ENCODE results near the gene SGF29. TPM values are rescaled to one million over a fixed set of nuclear protein-coding genes. Genes with fewer than 3 reads are reported as not detected.

SGF29 gene
- total and polyA plus RNA-seq, 2 of the 4 experiments (the other 2 are of a cell fraction): 4.3 to 7.7 TPM

- Histone ChIP-seq H2AK5ac (ENCODE audit: low read depth, low read length) (no peak overlapping the region), H3K79me1 (ENCODE audit: low read depth in 1 of 2, low read length in 2 of 2) (no peaks in the 10 kb centered on the region), H3K14ac (replicated peaks; ENCODE audit: low read depth, low read length) (no peak overlapping the region), H3K27ac (ENCODE audit: insufficient read depth, low read length) (no peak overlapping the region), H3K4me3 (ENCODE audit: insufficient read depth, low read depth, low read length) (no peak overlapping the region), H4K8ac (ENCODE audit: low read depth in 2 of 2, low read length in 2 of 2) (no peak overlapping the region), H2BK5ac (ENCODE audit: low read depth, low read length, poor library complexity, severe bottlenecking) (no peak overlapping the region), H3K4ac (ENCODE audit: low read depth, low read length) (no peak overlapping the region), H4K20me1 (ENCODE audit: insufficient read depth, low read length) (no peaks in the 10 kb centered on the region), H2BK15ac (ENCODE audit: low read depth, low read length) (no peak overlapping the region), H2AFZ (replicated peaks; ENCODE audit: low read length, poor library complexity) (no peak overlapping the region), H3K9ac (ENCODE audit: low read depth, low read length) (no peak overlapping the region), H4K5ac (ENCODE audit: low read depth, low read length) (no peak overlapping the region), H3K36me3 (ENCODE audit: control insufficient read depth, insufficient read depth, low read length) (no peaks in the 10 kb centered on the region), H2BK120ac (ENCODE audit: low read depth, low read length) (no peak overlapping the region), H3K9me3 (ENCODE audit: control insufficient read depth, insufficient read depth, low read length) (no peaks in the 10 kb centered on the region), H3K56ac (ENCODE audit: extremely low read depth, insufficient read depth, low read length) (no peak overlapping the region), H3K23ac (ENCODE audit: low read depth, low read length) (no peak overlapping the region), H2BK20ac (ENCODE audit: low read depth, low read length) (no peak overlapping the region), H2AK9ac (replicated peaks; ENCODE audit: low read depth, low read length, poor library complexity) (no peak overlapping the region), H3K4me1 (ENCODE audit: control insufficient read depth, insufficient read depth, low read length) (no peaks in the 10 kb centered on the region), H3K27me3 (ENCODE audit: control insufficient read depth, insufficient read depth, low read length) (peaks cover 40% of the 10 kb centered on the region), H3K4me2 (ENCODE audit: low read depth, low read length) (no peak overlapping the region), H3K18ac (ENCODE audit: low read depth, low read length) (no peak overlapping the region), H4K91ac (ENCODE audit: insufficient read depth, low read depth, low read length) (no peak overlapping the region), H3K9me1 (ENCODE audit: insufficient read depth, low read length) (peaks cover 4% of the 10 kb centered on the region; the same call in 1 of the 2 replicates)
- ChIA-PET CTCF (no interaction called here), POLR2A (ENCODE audit: unreplicated experiment) (no interaction called here)
- DNase-seq: no peak
- ATAC-seq (ENCODE audit: low read depth): no peak
- dilution Hi-C loops (cut with HindIII; ENCODE audit: low sequenced_read_pairs, unreplicated experiment): no loop called here
- intact Hi-C loops (cut with micrococcal nuclease): no loop called here
- TF ChIP-seq MAFK (IDR thresholded peaks at IDR 0.05; ENCODE audit: low read depth, low read length): no peak
- no peak for TF ChIP-seq BHLHE40 (IDR thresholded peaks at IDR 0.05; ENCODE audit: low read depth, low read length)
- TF ChIP-seq ELK1 (IDR thresholded peaks at IDR 0.05; ENCODE audit: borderline replicate concordance, low read depth, low read length): no peak
- no peak for TF ChIP-seq RFX5 (IDR thresholded peaks at IDR 0.05; ENCODE audit: low read depth, low read length)
- no peak for TF ChIP-seq POLR2A (IDR thresholded peaks at IDR 0.05; ENCODE audit: low read depth, low read length)
- TF ChIP-seq CEBPB (IDR thresholded peaks at IDR 0.05; ENCODE audit: low read depth, low read length): no peak
- in situ Hi-C loops (cut with MboI; ENCODE audit: low sequenced_read_pairs): no loop called here
- WGBS, 2 experiments (ENCODE audit: extremely low coverage in 2 of 2, insufficient read length in 1 of 2): 58% methylated on average over 2 of the region's 8 CpGs; no CpG with 5 or more reads in 1 of the 2 experiments
- BruUV-seq (replicated peaks): no TSS peak
Observed at GRCh38 chr16:28504707-28505404, 48.9 kb upstream of the SGF29 start.

All from IMR-90 (cell line).